ENCODE results near the gene TVP23A. TPM values are rescaled to one million over a fixed set of nuclear protein-coding genes. Genes with fewer than 3 reads are reported as not detected.

TVP23A gene
- polyA plus RNA-seq, 1 of the 3 experiments (the other 2 are of a cell fraction), result 0.35 TPM

- no peaks in the 10 kb centered on the region for H3K79me2 ChIP-seq (ENCODE audit: insufficient read depth)
- CTCF ChIA-PET, result no interaction called here
- WGBS (ENCODE audit: low lambda C conversion rate), result 70% methylated on average over 3 of the region's 3 CpGs
These were observed 8.9 kb downstream of the TVP23A start for GRCh38 chr16:10809706-10810105.

DNA sequence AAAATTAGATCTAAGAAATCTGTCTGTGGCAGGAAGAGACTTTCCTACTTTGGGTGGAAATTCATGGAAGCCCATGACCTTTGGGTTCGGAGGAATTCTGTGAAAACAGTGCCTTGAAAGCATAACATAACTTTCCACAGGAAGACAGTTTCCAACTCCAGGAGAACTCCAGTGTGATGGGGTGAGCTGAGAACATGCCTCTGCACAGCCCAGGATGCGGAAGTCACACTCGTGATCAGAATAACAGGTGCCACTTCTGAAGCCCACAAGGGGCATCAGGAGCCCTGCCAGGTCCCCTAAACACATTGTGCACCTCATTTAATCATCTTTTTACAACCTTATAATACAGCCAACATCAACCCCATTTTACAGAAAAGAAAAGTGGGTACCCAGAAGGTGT lies 9.7 kb downstream of the TVP23A start:
- no peak for DNase-seq
- CTCF ChIA-PET, result no interaction called here
- Histone ChIP-seq H3K36me3 (replicated peaks in 1 of 2; ENCODE audit: control insufficient read depth in 1 of 2, insufficient read depth in 2 of 2, low read length in 1 of 2) (no peaks in the 10 kb centered on the region), H2AFZ (ENCODE audit: low read depth) (no peak overlapping the region), H3K9me2 (no peaks in the 10 kb centered on the region), H3F3A (replicated peaks; ENCODE audit: insufficient read depth) (no peaks in the 10 kb centered on the region), H3K4me1 (ENCODE audit: control insufficient read depth in 1 of 2, insufficient read depth in 2 of 2, low read depth in 1 of 2, low read length in 1 of 2) (no peaks in the 10 kb centered on the region; a peak in 1 of 4 replicates), H3K27me3 (ENCODE audit: insufficient read depth) (0 out of 2 replicates have a peak, but pooled peaks cover 8% of the 10 kb centered on the region), H3K4me2 (no peak overlapping the region), H3K27ac (ENCODE audit: low read depth in 2 of 2, low read length in 1 of 2) (no peak overlapping the region), H3K79me2 (ENCODE audit: insufficient read depth) (no peaks in the 10 kb centered on the region), H3K4me3 (ENCODE audit: low read depth in 2 of 2, low read length in 1 of 2) (no peak overlapping the region), H4K20me1 (ENCODE audit: insufficient read depth) (no peaks in the 10 kb centered on the region), H3K9ac (no peak overlapping the region), H3K9me3 (no peaks in the 10 kb centered on the region)
- POLR2A ChIA-PET, result no interaction called here
- TF ChIP-seq FOXJ3 (CRISPR knock-in tag; IDR thresholded peaks at IDR 0.05) (no peak), EZH2phosphoT487 (IDR thresholded peaks at IDR 0.05; ENCODE audit: borderline replicate concordance, low read depth) (no peak)
- TF ChIP-seq, protein P1, sequence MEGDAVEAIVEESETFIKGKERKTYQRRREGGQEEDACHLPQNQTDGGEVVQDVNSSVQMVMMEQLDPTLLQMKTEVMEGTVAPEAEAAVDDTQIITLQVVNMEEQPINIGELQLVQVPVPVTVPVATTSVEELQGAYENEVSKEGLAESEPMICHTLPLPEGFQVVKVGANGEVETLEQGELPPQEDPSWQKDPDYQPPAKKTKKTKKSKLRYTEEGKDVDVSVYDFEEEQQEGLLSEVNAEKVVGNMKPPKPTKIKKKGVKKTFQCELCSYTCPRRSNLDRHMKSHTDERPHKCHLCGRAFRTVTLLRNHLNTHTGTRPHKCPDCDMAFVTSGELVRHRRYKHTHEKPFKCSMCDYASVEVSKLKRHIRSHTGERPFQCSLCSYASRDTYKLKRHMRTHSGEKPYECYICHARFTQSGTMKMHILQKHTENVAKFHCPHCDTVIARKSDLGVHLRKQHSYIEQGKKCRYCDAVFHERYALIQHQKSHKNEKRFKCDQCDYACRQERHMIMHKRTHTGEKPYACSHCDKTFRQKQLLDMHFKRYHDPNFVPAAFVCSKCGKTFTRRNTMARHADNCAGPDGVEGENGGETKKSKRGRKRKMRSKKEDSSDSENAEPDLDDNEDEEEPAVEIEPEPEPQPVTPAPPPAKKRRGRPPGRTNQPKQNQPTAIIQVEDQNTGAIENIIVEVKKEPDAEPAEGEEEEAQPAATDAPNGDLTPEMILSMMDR (IDR thresholded peaks at IDR 0.05), result no peak
- WGBS (ENCODE audit: low lambda C conversion rate), result 82% methylated on average over 3 of the region's 3 CpGs

More at GRCh38 chr16:10809706-10810105, 8.9 kb downstream of the TVP23A start:
- Histone ChIP-seq H3K9me3 (no peaks in the 10 kb centered on the region), H3K4me3 (ENCODE audit: low read depth in 2 of 2, low read length in 1 of 2) (no peak overlapping the region), H3K4me2 (no peak overlapping the region), H3K27me3 (ENCODE audit: insufficient read depth) (0 out of 2 replicates have a peak, but pooled peaks cover 8% of the 10 kb centered on the region), H2AFZ (ENCODE audit: low read depth) (no peak overlapping the region), H3K4me1 (ENCODE audit: control insufficient read depth in 1 of 2, insufficient read depth in 2 of 2, low read depth in 1 of 2, low read length in 1 of 2) (peaks cover 0 to 7% of the 10 kb centered on the region in 2 experiments; a peak in 1 of 4 replicates), H3K27ac (ENCODE audit: low read depth in 2 of 2, low read length in 1 of 2) (no peak overlapping the region), H3F3A (replicated peaks; ENCODE audit: insufficient read depth) (no peaks in the 10 kb centered on the region), H3K36me3 (replicated peaks in 1 of 2; ENCODE audit: control insufficient read depth in 1 of 2, insufficient read depth in 2 of 2, low read length in 1 of 2) (no peaks in the 10 kb centered on the region), H4K20me1 (ENCODE audit: insufficient read depth) (no peaks in the 10 kb centered on the region), H3K9me2 (no peaks in the 10 kb centered on the region), H3K9ac (no peak overlapping the region)
- no peak for DNase-seq
- POLR2A ChIA-PET, result no interaction called here
- TF ChIP-seq TAF1 (IDR thresholded peaks at IDR 0.05; ENCODE audit: borderline replicate concordance, low read depth, low read length) (no peak), RFX5 (IDR thresholded peaks at IDR 0.05; ENCODE audit: low read length) (no peak), FOSL2 (IDR thresholded peaks at IDR 0.05; ENCODE audit: borderline replicate concordance, low read depth) (no peak), YY1 (IDR thresholded peaks at IDR 0.05; ENCODE audit: low read depth) (no peak), JUND (IDR thresholded peaks at IDR 0.05) (no peak), CHD2 (IDR thresholded peaks at IDR 0.05; ENCODE audit: low read length, partially characterized antibody) (no peak), GABPA (IDR thresholded peaks at IDR 0.05; ENCODE audit: low read depth) (no peak), EP300 (IDR thresholded peaks at IDR 0.05; ENCODE audit: borderline replicate concordance in 1 of 2, low read depth in 1 of 2, low read length in 1 of 2) (no peak), EZH2phosphoT487 (IDR thresholded peaks at IDR 0.05; ENCODE audit: borderline replicate concordance, low read depth) (no peak), FOXM1 (IDR thresholded peaks at IDR 0.05; ENCODE audit: low read depth) (no peak), RXRA (IDR thresholded peaks at IDR 0.05; ENCODE audit: borderline replicate concordance, low read depth) (no peak)
- TF ChIP-seq, protein P2, sequence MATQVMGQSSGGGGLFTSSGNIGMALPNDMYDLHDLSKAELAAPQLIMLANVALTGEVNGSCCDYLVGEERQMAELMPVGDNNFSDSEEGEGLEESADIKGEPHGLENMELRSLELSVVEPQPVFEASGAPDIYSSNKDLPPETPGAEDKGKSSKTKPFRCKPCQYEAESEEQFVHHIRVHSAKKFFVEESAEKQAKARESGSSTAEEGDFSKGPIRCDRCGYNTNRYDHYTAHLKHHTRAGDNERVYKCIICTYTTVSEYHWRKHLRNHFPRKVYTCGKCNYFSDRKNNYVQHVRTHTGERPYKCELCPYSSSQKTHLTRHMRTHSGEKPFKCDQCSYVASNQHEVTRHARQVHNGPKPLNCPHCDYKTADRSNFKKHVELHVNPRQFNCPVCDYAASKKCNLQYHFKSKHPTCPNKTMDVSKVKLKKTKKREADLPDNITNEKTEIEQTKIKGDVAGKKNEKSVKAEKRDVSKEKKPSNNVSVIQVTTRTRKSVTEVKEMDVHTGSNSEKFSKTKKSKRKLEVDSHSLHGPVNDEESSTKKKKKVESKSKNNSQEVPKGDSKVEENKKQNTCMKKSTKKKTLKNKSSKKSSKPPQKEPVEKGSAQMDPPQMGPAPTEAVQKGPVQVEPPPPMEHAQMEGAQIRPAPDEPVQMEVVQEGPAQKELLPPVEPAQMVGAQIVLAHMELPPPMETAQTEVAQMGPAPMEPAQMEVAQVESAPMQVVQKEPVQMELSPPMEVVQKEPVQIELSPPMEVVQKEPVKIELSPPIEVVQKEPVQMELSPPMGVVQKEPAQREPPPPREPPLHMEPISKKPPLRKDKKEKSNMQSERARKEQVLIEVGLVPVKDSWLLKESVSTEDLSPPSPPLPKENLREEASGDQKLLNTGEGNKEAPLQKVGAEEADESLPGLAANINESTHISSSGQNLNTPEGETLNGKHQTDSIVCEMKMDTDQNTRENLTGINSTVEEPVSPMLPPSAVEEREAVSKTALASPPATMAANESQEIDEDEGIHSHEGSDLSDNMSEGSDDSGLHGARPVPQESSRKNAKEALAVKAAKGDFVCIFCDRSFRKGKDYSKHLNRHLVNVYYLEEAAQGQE (IDR thresholded peaks at IDR 0.05; ENCODE audit: low read depth, low read length), result no peak
- TF ChIP-seq, protein P3, sequence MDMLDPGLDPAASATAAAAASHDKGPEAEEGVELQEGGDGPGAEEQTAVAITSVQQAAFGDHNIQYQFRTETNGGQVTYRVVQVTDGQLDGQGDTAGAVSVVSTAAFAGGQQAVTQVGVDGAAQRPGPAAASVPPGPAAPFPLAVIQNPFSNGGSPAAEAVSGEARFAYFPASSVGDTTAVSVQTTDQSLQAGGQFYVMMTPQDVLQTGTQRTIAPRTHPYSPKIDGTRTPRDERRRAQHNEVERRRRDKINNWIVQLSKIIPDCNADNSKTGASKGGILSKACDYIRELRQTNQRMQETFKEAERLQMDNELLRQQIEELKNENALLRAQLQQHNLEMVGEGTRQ (IDR thresholded peaks at IDR 0.05; ENCODE audit: borderline replicate concordance, low read depth, low read length), result no peak
